Limb (tissue), 2 donors: ENCODE results near the gene FAM98B.

Experiments
- DNase-seq, 2 donors: peaks; one replicate each; pipeline ENCODE4 v3.0.0-alpha.2; 2016; ENCODE audit errors: extremely low spot score in 2 of 2

The FAM98B gene

GRCh38 chr15:38507570-38507969 lies 53.6 kb downstream of the FAM98B start:
- no peak for DNase-seq

GRCh38 chr15:38508647-38509046 lies 54.7 kb downstream of the FAM98B start:
- DNase-seq: no peak

DNA sequence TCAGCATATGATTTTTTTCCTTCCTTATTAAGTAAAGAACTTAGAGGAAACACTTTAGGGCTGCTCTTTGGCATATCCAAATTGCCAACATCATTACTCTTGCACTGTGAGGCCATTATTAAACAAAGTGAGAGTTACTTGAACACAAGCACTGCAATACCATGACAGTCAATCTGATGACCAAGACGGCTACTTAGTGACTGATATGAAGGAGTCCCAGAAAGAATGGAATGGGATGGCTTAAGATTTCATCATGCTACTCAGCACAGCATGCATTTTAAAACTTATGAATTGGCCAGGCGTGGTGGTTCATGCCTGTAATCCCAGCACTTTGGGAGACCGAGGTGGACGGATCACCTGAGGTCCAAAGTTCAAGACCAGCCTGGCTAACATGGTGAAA lies 55.2 kb downstream of the FAM98B start:
- DNase-seq: no peak

- DNase-seq: no peak
Measured at GRCh38 chr15:38512901-38513300, 59.0 kb downstream of the FAM98B start.

DNA sequence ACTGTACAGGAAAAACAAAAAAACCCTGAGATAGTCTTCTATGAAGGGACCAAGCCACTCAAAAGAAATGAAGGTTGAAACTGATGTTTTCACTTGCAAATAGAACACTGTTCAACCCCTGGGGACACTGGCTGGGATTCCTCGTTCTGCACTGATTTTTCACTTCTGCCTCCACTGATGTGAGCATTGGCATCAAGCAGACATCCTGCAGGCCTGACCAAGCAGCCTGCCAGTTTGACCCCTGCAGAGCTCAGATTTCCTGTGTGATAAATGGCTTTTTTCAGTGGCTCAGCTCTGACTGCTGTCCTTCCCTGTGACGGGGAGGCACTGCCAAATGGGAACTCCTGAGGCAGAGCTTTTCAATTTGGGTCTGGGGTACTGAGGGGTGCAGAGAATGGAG lies 60.7 kb downstream of the FAM98B start:
- DNase-seq: no peak

- no peak for DNase-seq
Measured at GRCh38 chr15:38516626-38517025, 62.7 kb downstream of the FAM98B start.

- DNase-seq: no peak
Measured at GRCh38 chr15:38517312-38517975, 63.5 kb downstream of the FAM98B start.

- DNase-seq: no peak
Measured at GRCh38 chr15:38518084-38518483, 64.2 kb downstream of the FAM98B start.

- DNase-seq: no peak
Measured at GRCh38 chr15:38520035-38520434, 66.1 kb downstream of the FAM98B start.

DNA sequence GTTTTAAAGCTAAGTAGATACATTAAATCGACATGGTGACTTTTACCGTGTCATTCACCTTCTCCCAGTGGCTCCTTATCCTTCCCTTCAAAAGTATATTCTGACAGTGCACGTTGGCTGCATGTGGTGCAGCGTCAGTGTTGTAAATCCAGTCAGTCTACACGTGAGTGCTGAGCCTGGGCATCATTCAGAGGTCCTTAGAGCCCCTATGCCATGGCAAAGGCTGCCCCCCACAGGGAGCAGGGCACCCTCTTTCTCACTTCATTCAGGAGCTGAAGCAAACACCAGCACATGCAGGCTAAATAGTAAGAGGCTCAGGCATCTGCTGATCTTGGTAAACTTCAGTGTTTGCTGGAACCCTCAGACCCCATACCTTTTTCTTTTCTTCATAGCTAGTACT lies 67.4 kb downstream of the FAM98B start:
- no peak for DNase-seq

GRCh38 chr15:38522922-38523321 lies 69.0 kb downstream of the FAM98B start:
- no peak for DNase-seq

- no peak for DNase-seq
Measured at GRCh38 chr15:38524156-38524555, 70.2 kb downstream of the FAM98B start.

GRCh38 chr15:38525489-38525888 lies 71.6 kb downstream of the FAM98B start:
- DNase-seq: no peak

DNA sequence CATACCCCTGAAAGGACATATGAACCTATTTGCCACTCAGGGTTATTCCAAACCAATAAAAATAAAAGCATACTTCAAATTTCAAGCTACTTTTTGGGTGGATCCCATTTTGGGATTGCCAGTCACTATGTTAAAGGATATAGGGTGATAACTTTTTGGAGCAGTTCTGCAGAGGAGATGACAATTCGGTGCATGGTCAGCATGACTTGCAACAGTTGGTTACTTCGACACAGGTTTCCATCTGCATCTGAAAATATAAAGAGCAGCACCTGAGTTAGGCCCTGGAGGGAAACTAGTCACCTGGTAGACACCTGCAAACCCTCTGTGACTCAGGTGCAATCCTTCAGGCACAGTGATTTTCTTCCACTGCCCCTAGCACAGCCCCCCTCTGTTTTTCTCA lies 72.2 kb downstream of the FAM98B start:
- DNase-seq: no peak

DNA sequence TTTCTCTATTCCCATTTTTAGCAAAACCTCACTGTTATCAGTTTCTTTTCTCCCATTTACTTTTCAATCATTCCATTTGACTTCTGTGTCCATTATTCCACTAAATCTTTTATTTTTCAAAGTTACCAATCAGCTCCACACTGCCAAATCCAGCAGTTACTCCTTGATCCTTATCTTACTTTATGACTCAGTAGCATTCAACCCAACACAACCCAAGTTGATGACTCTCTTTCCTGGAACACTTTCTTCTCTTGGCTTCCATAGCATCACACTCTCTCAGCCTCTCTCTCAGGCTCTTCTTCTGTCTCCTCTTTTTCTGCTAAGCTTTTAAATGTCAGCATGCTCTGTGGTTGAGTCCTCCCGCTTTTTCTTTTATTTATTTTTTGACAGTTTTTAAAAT lies 74.4 kb downstream of the FAM98B start:
- no peak for DNase-seq

GRCh38 chr15:38530113-38530512 lies 76.2 kb downstream of the FAM98B start:
- DNase-seq: no peak

DNA sequence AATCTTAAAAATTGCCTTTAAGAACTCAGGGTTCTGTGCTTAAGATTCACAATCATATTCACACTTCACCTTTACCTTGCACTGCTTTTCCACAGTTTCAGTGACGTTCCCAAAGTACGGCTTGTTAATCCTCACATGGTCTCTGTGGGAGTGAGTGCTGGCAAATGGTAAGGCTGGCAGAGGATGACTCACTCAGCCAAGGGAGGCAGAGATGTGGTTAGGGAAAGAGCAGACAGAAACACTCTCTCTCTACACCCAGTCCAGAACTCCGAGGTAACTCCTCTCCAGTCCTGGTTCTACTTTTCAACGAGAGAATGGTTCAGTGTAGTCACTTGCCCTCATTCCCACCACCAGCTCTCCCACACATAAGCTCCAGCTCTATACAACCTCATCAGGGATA lies 77.6 kb downstream of the FAM98B start:
- DNase-seq: no peak

DNA sequence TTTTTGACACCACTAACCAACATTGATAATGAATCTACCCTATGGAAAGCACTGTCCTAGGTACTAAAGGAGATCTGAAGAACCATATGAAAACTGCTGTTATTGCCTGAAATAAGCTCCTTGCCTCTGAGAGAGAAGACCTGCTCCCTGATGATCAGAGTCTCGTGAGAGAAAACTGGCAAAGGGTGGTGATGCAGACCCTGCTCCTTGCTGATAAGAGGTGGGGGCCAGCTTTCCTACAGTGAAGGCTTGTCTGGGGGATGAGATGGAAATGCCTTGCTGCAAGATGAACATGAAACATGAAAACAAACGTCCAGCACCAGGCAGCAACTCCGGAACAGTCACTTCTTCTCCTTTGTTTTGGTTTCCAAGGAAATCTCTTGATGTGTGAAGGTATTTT lies 78.8 kb downstream of the FAM98B start:
- DNase-seq: no peak

DNA sequence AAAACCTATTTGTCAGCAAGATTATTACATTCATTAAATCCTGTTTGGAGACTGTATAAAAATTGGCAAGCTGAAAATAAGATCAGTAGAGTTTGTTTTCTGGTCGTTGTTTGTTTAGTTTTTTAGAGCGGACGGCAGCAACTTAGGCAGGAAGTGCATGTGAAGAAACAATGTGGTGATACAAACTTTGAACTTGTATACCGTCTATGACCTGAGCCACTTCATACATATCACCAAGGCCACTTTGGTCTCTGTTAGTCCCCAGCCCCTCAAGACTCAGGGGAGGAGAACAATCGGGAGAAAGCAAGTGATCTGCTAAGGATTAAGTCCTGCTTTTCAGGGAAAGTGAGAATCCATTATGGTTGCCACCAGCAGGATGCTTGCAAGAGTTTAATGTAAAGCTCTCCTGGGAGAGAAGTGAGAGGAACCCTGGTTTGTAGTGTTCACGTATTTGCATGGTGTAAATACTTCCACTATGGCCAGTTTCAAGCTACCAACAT lies 79.5 kb downstream of the FAM98B start:
- no peak for DNase-seq

GRCh38 chr15:38533926-38534325 lies 80.0 kb downstream of the FAM98B start:
- DNase-seq: no peak

GRCh38 chr15:38534691-38535090 lies 80.8 kb downstream of the FAM98B start:
- no peak for DNase-seq

DNA sequence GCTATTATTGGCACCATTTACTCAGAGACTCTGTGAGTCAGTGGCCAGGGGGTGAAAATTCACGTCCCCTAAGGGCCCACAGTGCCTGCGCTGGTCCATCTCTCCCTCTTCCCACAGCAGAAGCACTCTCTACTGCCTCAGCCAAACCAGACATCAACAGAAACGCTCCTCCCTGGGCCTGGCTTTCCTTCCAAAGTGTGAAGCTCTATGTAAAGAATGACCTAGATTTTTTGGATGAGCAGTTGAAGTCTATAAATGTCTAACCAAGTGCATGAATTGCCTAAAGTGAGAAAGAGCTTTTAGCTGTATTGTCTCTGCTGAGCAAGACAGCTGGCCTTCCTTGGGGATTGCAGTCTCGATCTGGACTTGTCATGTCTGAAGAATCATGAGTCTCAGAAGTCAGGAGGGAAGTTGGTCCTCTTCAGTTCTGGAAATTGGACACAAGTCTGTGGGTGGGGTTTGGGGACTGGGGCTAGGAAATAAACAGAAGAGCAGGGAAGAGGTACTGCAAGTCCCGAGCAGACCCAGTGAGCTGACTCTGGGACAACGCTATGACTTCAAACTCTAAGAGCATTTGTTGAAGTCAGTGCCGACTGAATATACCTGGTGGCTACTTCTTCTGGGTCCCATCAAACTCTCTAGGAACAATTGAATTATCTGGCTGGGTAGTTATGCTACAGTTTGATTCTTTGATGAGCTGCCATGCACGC lies 81.7 kb downstream of the FAM98B start:
- DNase-seq: no peak

DNA sequence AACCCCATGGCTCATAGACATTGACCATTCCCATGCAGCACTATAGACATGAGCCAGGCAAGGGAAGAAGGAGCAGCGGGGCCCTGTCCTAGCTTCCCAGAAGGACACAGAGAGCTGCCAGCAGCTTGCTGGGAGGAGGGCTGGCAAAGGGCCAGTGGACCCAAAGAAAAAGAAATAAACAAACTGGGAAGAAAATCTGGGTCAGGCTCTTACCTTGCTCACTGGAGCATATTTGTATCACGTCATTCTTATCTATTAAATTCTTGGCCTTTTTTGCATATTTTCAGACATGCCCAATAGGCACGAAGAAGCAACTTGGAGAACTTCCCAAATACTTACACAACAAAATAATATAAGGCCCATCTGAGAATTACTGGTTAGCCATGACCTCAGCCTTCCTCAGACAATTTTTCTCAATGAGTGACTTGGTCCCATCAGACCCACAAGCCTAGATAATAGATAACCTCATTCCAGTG lies 82.3 kb downstream of the FAM98B start:
- DNase-seq: no peak
